ENCODE results near the gene HSP90AB1. TPM values are rescaled to one million over a fixed set of nuclear protein-coding genes. Genes with fewer than 3 reads are reported as not detected.

Gene HSP90AB1
- 100 to 1,000 TPM; 322 to 593 (median 399) TPM for total RNA-seq
- long read RNA-seq, donor 1, transcript HSP90AB1-201 (12 exons, 2,582 nt), result minor isoform, 6 of 1,569 reads
- long read RNA-seq, donor 1, transcript HSP90AB1-203 (12 exons, 2,572 nt), result major isoform, 1,525 of 1,569 reads
- long read RNA-seq, donor 1, transcript HSP90AB1-202 (12 exons, 2,674 nt), result minor isoform, 5 of 1,569 reads
- long read RNA-seq, donor 1, partial matches to known transcripts, result 23 of 1,569 reads
- long read RNA-seq, donor 1, other reads (novel, unspliced or antisense), result 10 of 1,569 reads
- long read RNA-seq, donor 2, transcript HSP90AB1-203 (12 exons, 2,572 nt), result major isoform, 217 of 655 reads
- long read RNA-seq, donor 2, partial matches to known transcripts, result 428 of 655 reads
- long read RNA-seq, donor 2, other reads (novel, unspliced or antisense), result 9 of 655 reads

GRCh38 chr6:44246663-44247337 is at the start of gene HSP90AB1:
HSP90AB1 (plus strand) TSS chr6:44247101; CDS start chr6:44248630, 1,529 bp downstream.
- intact Hi-C loops (cut with DNase I, micrococcal nuclease), result no loop called here
- Histone ChIP-seq H3K9me3 (no peaks in the 10 kb centered on the region), H3K4me1 (ENCODE audit: low read depth) (peaks cover 15% of the 10 kb centered on the region), H3K36me3 (ENCODE audit: low read depth) (peaks cover 4% of the 10 kb centered on the region), H3K4me3 (peak within 1 kb of the TSS; percentile 71)
- no peak for TF ChIP-seq CTCF (IDR thresholded peaks at IDR 0.05)
- ATAC-seq (peak; percentile 90), DNase-seq (peak; percentile 96 to 98 (median 97))

DNA sequence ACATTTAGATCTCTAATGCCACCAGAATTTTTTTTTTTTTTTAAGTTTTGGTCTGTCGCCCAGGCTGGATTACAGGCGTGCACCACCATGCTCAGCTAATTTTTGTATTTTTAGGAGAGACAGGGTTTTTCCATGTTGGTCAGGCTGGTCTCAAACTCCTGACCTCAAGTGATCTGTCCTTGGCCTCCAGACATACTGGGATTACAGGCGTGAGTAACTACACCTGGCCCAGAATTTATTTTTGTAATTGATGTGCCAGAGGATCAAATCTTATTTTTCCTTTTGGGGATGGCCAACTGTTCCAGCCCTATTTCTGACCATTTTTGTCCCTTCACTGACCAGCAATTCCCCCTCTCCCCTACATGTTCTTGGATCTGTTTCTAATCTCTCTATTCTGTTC is 48.2 kb upstream of the HSP90AB1 start:
- Histone ChIP-seq H3K9me3 (no peaks in the 10 kb centered on the region), H3K4me1 (ENCODE audit: low read depth) (no peaks in the 10 kb centered on the region), H3K4me3 (no peak overlapping the region), H3K36me3 (ENCODE audit: low read depth) (no peaks in the 10 kb centered on the region)
- intact Hi-C loops (cut with DNase I, micrococcal nuclease), result no loop called here
- DNase-seq, result no peak
- ATAC-seq, result no peak
- no peak for TF ChIP-seq CTCF (IDR thresholded peaks at IDR 0.05)

DNA sequence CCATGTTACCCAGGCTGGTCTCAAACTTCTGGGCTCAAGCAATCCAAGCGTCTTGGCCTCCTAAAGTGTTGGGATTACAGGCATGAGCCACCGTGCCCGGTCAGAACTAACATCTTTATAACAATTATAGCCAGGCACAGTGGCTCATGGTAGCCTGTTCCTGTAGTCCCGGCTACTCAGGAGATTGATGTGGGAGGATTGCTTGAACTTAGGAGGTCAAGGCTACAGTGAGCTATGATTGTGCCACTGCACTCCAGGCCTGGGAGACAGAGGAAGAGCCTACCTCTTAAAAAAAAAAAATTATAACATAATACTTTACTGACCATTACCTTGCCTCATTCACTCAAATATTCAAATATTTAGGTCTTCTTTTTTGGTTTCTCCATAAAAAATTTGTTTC is 47.0 kb upstream of the HSP90AB1 start:
- Histone ChIP-seq H3K9me3 (no peaks in the 10 kb centered on the region), H3K4me1 (ENCODE audit: low read depth) (no peaks in the 10 kb centered on the region), H3K36me3 (ENCODE audit: low read depth) (no peaks in the 10 kb centered on the region), H3K4me3 (no peak overlapping the region)
- intact Hi-C loops (cut with DNase I, micrococcal nuclease), result no loop called here
- TF ChIP-seq CTCF (IDR thresholded peaks at IDR 0.05), result no peak
- DNase-seq, result no peak
- ATAC-seq, result no peak

DNA sequence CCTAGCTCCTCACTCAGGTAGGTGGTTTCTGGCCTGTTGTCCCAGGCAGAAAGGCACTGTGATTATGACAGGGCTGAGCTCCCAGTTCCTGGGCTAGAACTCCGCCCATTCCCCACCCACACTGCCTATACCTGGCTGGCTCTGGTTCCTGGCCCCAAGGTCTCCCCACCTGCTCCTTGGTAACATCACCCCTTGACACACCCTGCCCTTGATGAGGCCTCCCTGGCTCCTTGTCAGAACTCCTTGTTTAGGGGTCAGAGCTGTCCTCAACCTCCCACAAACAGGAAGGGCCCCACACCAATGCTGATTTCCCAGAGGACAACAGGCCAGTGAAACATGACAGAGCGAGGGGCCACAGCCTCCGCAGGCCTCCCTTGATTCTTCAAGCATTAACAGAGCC is 45.7 kb upstream of the HSP90AB1 start:
- peak; percentile 71 to 83 (median 74) for DNase-seq
- no peak for TF ChIP-seq CTCF (IDR thresholded peaks at IDR 0.05)
- H3K36me3 ChIP-seq (ENCODE audit: low read depth), result no peaks in the 10 kb centered on the region
- H3K4me3 ChIP-seq, result no peak overlapping the region
- no peaks in the 10 kb centered on the region for H3K9me3 ChIP-seq
- ATAC-seq, result peak; percentile 89
- intact Hi-C loops (cut with DNase I, micrococcal nuclease), result no loop called here
- no peaks in the 10 kb centered on the region for H3K4me1 ChIP-seq (ENCODE audit: low read depth)

DNA sequence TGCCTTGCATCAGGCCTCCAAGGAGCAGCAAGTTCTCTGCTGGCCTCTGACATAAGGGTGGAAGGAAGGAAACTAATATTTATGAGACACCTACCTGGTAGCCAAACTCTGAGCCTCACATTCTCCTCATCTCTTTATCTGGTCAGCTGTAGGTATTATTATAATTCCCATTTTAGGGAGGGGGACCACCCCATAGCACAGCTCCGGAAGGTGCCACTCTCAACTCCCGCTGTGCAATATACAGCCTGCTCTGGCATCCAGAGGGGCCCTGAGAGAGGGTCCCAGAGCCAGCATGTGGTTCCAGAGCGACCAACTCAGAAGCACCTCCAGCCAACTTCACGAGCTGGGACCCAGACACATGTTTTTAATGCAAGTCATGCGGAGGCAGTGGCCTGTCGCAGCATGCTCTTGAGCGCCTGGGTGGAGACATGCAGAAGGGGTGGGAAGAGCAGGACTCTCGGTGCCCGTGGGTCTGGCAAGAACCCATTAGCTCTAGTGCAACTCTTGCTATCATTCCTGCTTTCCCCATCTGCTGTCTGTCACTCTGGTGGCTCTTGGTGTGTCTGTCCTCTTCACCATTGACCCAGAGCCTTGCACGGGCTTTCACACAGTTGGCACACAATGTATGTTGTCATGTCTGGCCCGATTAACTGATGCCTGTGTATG is 45.1 kb upstream of the HSP90AB1 start:
- no peak for ATAC-seq

More for the DNA sequence above, 45.1 kb upstream of the HSP90AB1 start:
- TF ChIP-seq CTCF (IDR thresholded peaks at IDR 0.05), result no peak
- H3K4me3 ChIP-seq, result no peak overlapping the region
- DNase-seq, result no peak
- no peaks in the 10 kb centered on the region for H3K4me1 ChIP-seq (ENCODE audit: low read depth)
- intact Hi-C loops (cut with DNase I, micrococcal nuclease), result no loop called here
- H3K36me3 ChIP-seq (ENCODE audit: low read depth), result no peaks in the 10 kb centered on the region
- no peaks in the 10 kb centered on the region for H3K9me3 ChIP-seq

Data from mucosa of descending colon (tissue), 3 donors.